Activated naive CD4-positive, alpha-beta T cell treated with anti-CD3 and anti-CD28 coated beads, Interleukin-2, amount 50 U/mL, for 16 hours (primary cell): ENCODE results near the gene CNKSR3.
A peak's percentile ranks its signal among the peaks of the same experiment; 100 is the strongest.
"Not testable (repeated sequence)": the region's sequence is repeated elsewhere in the genome, so short reads cannot be mapped to it uniquely, and the experiment has no call there.

ENCODE experiments used
- DNase-seq: peaks from one replicate; pipeline ENCODE4 v3.0.0-alpha.2; 2020

The CNKSR3 gene

DNA sequence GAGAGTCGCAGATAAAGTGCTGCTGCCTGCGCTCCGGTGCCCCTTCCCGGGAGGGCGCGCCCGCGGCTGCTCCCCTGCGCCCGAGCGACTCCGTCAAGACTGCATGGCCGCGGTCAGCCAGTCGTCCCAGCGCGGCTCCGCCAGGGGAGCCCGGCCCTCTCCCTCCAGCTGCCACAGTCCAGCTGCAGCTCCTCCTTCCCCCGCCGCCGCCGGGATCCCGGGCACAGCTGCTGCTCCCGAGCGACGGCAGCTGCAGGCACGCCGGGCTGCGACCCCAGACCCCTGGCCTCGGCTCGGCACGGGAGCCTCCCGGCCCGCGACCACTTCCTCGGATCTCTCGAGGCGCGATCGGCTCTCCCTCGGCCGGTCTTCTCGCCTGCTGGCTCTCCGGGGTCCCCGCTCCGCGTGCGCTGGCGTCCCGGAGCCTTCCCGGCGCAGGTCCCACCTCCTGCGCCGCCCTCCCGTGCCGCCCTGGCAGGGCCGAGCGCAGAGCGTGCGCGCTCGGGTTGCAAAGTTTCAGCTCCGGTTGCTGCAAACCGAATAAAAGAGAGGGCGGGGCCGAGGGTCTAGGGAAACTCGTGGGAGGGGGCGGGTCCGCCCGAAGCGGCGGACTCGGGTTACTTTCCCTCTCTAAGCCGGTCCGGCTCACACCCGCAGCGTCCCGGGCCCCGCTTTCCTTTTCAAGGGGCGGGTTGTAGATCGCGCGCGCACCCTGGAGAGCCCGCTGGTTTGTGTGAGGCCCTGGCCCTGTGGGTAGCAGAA is at the start of gene CNKSR3:
Gene CNKSR3, minus strand, starts transcription at position 542 of the 762 bp plus-strand sequence. CDS start 571 bp downstream, outside the sequence.
- DNase-seq = peak; percentile 34

DNA sequence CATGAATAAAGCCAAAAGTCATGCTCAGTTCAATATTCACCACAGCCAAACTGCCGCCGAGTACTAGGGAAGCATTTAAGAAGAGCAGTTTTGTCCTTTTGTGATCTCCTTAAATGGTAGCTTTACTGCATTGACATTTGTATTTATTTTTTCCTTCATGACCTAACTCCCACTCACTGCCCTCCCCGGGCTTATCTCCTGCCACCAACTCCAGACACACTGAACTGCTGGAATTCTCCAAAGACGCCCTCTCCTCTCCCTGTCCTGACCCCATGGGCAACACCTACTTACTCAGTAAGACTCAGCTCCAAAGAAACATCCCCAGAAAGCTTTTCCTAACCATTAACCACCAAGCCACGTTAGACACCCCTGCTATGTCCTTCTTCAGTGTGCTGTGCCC is 48.5 kb upstream of the CNKSR3 start:
- no peak for DNase-seq

DNA sequence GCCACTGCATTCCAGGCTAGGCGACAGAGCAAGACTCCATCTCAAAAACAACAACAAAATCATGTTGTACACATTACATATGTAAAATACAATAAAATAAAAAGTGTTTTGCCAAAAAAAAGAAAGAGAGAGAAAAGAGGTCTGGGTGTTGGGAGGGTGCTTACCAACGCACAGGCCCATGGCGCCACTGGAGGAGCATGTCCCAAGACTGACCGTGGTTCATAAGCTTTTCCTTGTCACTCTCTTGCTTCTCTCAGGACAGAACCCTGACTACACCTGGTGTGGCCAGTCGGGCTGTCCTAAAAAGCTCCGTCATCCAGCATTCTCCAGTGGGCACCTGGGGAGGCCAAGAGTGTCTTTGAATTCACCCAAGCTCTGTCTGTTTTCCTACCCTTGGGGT is 48.0 kb upstream of the CNKSR3 start:
- no peak for DNase-seq

DNA sequence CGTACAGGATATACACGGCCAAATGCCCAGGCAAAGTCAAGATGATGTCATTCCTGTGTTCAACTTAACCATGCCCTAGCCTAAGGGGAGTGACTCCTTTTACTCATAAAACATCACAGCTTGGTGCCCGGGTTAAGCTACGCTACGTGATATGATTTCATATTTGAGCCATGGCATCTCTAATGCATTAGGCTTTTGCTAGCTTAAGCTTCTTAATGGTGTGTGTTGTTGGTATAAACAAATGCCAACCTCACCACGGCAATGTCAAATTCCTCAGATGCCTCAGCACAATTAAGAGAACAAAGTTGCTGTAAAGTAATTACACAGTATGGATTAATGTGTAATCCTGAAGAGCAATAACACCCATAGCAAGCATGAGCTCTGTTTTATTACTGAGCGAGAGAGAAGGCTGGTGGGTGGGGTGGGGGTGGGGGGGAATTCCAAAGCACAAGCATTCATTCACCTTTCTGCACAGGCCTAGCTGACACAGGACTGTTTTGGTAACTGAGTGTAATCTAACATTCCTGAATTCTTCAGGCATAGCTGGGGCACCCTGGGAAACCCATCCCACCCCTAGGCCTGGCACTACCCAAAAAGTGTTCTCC is 44.7 kb upstream of the CNKSR3 start:
- no peak for DNase-seq

DNA sequence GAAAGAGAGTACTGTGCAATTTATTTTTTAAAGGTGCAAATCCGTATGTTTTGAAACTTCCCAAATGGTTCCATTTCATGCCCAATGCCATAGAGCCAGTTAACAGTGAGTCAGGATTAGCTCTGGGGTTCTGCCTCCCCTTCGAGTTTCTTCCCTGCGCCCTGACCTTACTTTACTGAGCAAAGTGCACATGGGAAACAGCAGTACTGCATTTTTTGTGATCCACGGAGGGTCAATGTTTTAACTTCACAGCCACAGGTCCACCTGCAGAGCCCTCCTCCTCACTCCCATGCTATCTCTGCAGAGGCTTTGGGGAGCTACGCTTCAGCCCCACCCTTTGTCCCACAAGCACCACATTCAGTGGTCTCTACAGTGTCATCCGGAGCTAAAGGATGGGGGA is 44.0 kb upstream of the CNKSR3 start:
- no peak for DNase-seq

DNA sequence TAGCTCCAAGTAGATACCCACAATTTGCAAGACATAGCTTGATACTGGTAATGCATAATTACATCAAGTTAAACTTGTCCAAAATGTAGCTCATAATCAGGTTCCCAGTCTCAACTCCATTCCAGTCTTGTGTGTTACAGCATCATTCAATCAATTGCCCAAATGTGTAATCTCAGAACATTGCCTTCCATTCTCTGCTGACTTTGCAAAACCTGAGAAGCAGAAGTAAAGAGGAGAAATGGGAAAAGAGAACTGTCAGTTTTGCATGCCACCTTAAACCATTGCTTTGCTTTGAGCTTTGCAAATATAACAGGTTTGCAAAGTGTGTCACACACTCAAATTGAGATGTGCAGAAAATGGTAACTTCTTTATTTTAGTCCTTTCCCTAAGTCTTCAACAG is 40.3 kb upstream of the CNKSR3 start:
- DNase-seq = no peak

DNA sequence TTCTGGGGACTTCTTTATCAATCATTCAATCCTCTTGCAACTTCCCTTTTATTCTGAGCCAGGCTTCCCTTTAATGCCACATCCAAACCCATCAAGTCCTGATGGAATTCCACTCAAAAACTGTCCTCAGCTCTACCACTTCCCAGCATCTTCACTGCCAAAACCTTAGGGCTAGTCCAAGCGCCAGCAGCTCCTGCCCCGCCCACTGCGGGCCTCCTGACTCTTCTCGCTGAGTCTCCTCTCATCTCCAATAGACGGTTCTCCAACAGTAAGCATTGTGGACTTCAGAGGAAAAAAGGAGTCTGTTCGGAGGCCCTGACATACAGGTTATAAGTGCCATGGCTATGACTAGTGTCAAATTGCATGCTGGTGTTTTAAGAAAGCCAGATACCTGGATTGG is 38.7 kb upstream of the CNKSR3 start:
- no peak for DNase-seq

DNA sequence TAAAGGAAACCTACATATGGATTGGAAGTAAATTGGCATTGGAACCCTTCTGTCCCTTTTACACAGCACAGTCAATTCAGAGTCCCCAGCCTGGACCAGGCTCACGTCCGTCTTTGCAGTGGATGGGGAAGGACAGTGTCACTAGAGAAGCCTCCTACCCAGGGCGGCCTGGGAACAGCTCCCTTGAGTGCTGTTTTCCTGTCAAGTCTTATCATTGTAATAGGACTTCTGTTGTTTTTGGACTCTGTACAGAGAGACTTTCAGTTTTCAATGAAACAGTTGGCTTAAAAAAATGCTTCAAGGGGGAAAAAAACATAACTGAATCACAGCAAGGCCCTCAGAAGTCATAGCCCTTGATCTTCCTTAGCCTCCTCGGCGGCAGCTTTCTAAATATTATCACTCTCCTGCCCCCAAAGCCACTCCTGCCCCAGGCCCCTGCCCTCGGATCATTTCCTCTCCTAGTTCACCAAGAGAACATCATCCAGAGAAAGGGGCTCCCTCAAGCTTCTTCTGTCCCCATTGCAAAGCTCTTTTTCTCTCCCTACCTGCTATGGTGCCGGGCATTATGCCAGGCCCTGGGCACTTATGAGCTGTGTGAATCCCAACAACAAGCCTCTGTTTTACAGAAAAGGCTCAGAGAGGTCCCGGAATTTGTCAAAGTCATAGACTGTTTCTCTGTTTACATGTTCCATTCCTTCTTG is 37.8 kb upstream of the CNKSR3 start:
- no peak for DNase-seq

DNA sequence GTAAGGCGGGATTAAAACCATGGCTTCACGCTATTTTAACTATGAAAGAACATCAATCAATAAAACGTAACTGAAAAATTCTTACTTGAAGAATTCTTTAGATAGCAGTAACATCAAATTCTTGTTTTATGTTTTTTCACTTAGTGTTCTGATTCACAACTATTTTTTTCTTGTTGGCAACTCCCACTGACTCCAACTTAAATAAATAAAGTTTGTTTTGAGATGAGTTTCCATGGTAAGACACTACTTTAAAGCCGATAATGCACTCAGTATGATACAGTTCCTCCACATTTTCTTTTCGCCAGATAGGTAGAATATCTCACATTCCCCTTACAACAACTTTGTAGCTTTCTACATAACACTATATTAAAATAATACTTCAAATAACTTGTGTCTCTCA is 33.1 kb upstream of the CNKSR3 start:
- no peak for DNase-seq

DNA sequence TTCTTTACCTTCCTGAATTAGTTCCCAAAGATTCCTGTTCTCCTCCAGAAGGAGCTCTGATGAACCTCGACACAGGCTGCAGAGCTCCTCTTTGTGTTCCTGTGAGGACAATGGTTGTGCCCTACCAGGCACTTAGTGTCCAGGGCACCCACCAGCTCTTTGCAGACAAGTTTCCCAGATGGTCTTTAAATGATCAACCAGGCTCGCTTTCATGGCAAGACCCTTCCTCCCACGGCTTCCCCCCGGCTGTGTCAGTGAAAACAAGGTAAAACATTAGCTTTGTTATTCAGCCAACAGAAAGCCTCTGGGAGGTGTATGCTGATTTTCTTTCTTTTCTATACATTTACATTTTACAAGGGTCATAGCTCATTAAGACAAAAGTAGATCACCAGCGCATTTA is 32.3 kb upstream of the CNKSR3 start:
- DNase-seq = no peak

DNA sequence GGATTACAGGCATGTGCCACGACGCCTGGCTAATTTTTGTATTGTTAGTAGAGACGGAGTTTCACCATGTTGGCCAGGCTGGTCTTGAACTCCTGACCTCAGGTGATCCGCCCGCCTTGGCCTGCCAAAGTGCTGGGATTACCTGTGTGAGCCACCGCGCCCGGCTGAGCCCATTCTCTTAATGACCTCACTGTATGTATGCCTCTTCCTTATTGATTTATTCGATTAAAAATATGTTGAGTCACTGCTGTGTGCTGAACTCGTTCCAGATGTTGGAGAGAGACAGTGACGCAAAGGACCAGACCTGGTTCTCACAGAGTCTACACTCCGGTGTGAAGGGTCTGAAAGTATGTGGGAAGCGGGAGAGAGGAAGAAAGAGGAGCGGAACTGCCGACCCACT is 31.4 kb upstream of the CNKSR3 start:
- not testable (repeated sequence) for DNase-seq

DNA sequence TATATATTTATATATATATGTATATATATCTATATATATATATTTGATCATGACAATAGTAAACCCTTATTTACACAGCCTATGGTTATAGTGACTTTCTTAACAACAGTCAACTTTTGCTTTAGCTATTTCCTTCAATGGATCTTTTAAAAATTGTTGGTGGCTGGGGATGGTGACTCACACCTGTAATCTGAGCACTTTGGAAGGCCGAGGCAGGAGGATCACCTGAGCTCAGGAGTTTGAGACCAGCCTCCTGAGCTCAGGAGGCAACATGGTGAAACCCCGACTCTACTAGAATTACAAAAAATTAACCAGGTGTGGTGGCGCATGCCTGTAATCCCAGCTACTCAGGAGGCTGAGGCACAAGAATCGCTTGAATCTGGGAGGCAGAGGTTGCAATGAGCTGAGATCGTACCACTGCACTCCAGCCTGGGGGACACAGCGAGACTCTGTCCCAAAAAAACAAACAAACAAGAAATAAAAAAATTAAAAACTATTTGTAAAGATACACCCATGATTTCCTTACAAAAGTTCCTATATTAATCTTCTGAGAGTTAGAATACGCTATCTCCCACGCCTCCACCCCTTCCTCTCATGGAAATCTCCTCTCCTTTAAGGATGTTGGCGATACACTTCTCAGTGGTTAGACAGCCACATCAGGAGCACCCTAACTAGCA is 29.2 kb upstream of the CNKSR3 start:
- DNase-seq = no peak

DNA sequence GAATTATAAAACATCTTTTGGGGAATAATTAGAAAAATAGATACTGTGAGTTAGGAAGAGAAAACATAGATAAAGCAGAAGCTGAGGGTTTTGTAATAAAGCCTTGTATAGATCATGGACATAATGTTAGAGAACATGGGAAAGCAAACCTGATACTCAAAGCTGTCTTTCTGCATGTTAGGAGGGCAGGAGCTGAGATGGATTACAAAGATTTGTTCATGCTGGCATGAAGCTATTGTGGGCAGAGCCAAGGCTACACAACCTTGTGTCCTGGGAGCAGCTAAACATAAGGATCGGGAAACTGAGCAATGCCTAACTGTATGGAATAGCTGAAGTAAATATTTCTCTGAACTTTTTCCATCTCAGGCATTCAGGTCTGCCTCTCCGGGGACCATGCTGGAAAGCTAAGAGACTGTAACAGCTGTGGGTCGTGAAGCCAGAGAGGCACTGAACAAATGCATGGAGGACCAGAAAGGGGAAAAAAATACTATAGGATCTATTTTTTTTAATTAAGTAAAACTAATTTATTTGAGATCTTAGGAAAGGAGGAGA is 28.2 kb upstream of the CNKSR3 start:
- DNase-seq = no peak

DNA sequence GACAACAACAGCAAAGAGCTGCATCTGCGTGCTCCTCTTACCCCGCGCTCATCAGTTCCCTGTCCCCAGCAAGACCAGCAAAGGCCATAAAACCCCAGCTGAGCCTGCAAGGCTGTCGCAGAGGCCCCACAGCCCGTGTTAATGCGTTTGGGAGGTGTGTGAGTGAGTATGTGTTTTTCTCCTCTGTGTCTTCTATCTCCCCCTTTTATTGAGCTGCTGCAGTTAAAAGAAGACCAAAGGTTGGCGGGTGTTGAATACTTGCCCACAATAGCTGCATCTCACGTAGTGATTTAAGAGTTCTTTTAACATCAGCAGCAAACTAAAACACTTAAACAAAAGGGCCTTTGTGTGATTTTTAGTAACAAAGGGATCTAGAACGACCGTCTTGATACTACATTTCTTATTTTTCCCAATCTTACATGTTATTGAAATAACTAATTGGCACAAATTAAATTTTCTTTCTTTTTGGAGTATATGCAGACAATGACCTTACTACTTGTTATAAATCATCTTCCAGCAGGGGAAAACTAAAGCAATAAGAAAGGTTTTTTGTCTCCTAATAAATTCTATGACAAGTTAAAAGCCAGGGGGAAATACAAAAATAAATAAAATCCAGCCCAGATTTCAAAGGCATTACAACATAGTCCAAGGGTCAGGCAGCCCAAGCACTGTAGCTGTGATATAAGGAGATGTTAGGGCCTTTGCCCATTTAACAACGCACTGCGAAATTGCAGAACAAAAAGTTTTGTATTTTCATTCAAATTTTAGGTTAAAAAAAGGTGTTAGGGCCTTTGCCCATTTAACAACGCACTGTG is 27.2 kb upstream of the CNKSR3 start:
- no peak for DNase-seq

DNA sequence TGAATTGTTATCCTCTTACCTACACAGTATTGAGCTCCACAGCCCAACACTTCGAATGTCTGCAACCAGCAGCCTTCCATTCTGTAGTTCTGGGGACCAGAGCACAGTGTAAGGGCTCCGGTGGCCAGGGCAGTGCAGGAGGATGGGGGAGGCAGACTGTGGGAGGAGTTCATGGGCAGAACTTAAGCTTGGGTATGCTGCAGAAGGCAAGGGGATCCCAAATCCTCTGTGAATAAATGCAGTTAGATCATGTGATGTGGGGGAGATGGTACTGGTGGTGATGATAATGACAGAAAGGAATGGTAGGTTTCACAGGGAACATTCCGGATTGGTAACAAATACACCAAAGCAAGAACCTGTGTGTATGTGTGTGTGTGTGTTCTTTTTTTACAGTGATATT is 26.5 kb upstream of the CNKSR3 start:
- DNase-seq = no peak

DNA sequence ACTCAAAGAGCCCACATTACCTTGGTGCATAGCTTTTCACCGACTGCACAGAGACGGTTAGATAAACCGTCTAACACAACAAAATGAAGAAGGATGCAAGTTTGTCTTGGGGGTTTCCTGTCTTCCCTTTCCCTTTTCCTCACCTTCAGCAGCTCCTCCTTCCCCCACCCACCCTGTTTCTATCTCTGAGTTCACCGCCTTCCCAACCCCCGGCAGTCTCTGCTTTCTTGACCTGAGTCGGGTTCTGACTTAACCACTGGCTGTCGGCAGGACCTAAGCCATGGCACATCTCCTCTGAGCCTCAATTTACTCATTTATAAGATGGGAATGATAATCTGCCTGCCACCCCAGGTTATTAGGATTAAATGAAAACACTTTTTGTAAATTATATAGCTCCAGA is 25.8 kb upstream of the CNKSR3 start:
- DNase-seq = no peak

DNA sequence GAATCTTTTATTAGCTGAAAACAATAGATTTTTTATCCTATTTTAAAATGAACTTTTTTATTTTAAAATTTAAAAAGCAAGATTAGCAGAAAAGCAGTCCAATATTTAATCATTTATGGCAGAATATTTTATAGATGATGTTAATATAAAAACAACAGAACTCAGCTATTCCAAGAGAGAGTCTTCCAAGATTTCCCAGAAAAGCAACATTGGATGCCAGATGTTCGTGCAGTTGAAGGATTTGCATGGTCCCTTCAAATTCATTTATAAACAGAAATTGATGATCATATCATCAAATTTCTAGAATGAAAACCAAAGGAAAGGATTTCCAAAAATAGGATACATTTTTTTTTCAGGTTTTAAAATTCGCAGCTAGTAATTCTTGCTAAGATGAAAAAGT is 25.4 kb upstream of the CNKSR3 start:
- no peak for DNase-seq

DNA sequence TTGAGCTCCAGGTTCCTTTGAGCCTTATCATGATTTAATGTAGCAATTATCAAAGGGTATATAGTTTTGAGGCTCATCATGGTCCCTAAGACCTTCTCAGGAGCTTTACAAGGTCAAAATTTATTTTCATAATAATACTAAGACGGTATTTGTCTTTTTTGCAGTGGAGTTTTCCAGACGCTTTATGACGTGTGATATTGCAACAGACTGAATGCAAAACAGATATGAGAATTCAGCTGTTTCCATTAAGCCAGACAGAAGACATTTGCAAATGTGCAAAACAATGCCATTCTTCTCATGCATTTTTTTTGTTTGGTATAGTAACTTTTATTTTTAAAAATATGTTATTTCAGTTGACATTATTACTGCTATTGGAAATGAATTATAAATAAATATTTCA is 24.7 kb upstream of the CNKSR3 start:
- DNase-seq = no peak

DNA sequence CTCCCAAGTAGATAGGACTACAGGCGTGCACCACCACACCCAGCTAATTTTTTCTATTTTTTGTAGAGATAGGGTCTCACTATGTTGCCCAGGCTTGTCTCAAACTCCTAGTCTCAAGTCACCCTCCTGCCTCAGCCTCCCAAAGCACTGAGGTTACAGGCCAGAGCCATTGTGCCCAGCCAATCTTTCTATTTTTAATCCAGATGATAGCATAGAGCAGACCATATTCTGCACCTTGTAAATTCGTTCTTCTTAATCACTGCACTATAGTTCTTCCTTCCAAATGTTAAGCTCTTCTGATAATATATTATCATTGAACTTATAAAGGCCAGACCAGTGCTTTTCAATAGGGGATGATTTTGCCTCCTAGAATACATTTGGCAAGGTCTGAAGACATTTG is 24.0 kb upstream of the CNKSR3 start:
- no peak for DNase-seq

DNA sequence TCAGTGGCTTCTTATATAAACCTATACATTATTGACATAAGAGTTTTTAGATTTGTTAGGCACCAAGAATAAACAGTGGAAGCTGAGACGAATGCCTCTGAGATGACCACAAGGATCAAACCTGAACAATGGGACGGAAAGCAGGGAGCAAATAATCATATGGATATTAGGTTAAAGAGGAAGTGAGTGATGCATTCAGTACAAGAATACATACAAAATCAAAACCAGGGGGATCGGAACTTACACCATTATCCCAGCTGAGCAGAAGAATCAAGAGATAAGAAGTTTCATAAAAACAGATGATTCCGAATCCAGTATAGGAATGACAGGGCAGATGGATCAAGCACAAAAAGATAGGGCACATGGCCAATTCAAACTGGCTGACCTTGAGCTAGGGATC is 21.9 kb upstream of the CNKSR3 start:
- no peak for DNase-seq

DNA sequence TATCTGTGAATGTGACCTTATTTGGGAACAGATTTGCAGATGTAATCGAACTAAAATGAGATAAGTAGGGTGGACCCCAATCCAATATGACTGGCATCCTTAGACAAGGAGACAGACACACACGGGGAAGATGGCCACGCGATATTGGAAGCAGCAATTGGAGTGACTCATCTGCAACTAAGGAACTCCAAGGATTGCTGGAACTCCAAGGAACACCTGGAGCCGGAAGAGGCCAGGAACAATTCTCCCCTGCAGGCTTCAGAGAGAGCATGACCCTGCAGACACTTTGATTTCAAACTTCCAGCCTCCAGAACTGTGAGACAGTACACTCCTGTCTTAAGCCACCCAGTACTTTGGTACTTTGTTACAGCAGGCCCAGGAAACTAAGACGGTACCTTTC is 19.5 kb upstream of the CNKSR3 start:
- no peak for DNase-seq

DNA sequence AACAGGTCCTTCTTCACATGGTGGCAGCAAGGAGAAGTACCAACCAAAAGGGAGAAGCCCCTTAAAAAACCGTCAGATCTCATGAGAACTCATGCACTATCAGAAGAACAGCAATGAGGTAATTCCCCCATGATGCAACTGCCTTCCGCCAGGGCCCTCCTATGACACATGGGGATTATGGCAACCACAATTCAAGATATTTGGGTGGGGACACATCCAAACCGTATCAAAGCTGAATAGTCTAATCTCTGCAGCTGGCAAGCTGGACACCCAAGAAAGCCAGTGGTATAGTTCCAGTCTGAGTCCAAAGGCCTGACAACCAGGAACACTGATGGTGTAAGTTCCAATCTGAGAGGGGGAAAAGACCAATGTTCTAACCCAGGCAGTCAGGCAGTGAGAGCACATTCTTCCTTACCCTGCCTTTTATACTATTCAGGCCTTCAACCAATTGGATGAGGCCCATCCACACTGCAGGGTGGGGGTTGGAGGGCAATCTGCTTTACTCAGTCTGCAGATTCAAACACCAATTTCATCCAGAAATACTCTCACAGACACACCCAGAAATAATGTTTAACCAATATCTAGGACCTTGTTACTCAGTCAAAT is 17.9 kb upstream of the CNKSR3 start:
- DNase-seq = no peak
